GM19467 (cell line): ENCODE results near the gene OLFML2B.
"Not testable (repeated sequence)": the region's sequence is repeated elsewhere in the genome, so short reads cannot be mapped to it uniquely, and the experiment has no call there.

Source experiments
- ATAC-seq: cut with Tn5 transposase; IDR thresholded peaks from one replicate; pipeline ENCODE4 v1.9.1; 2021; ENCODE audit warnings: mild to moderate bottlenecking, moderate library complexity; ENCODE audit not compliant: unreplicated experiment

Gene OLFML2B

GRCh38 chr1:162036163-162036562 lies 12.5 kb upstream of the OLFML2B start:
- ATAC-seq, result no peak

DNA sequence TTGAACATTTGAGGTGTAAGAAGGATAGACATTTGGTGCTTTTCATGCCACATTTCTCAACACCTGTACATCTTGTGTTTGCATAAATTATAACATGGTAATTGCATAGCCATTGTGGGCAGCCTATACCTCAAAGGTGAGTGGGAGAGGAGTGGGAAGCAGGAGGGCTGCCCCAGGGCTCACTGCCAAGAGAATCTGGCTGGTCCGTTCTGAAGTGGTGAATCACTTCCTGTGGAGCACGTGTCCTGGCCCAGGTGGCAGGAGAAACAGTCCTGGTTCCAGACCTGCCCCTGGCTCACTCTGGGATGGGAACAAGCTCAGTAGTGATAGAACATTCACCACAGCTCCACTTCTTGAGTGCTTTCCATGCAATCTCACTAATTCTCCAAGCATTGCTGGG lies 11.6 kb upstream of the OLFML2B start:
- ATAC-seq, result no peak

DNA sequence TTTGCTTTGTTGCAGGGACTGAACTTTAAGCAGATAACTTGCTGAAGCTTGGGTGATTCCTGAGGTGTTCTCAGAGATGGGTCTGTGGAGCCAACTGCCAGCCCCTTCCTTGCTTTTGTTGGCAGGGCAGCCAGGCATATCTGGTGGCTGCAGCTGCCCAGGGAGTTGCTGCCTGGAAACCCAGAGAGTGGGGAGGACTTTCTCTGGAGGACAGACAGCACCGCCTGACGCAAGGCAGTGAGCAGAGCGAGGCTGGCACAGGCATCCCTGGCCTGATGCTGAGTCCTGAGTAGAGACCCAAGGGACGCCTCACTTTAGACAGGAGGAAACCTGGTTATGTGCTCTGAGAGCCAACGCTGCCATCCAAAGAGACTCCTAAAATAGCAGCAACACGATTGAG lies 9.8 kb upstream of the OLFML2B start:
- no peak for ATAC-seq

DNA sequence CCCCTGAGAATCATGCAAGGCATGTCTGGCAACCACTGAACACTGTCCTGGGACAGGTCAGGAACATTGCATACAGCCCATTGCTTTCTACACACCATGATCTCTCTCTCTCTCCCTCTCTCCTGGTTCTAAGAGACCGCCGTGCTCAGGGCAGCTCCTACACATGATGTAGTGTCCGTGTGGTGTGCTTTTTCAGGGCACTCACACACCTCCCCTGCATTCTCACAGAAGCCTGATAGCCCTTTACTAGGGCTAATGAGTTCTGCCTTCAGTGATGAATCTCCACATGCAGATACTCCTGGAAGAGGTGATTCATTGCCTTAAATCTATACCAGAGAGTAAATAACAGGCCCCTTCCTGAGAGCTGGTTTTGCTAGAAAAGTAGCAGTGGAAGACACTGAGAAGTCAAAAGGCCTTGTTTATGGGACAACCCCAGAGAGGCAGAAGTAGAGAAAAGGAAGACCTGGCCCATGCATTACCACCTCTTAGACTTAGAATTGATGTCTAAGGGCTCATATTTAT lies 7.2 kb upstream of the OLFML2B start:
- no peak for ATAC-seq

GRCh38 chr1:162029157-162029556 lies 5.5 kb upstream of the OLFML2B start:
- no peak for ATAC-seq

DNA sequence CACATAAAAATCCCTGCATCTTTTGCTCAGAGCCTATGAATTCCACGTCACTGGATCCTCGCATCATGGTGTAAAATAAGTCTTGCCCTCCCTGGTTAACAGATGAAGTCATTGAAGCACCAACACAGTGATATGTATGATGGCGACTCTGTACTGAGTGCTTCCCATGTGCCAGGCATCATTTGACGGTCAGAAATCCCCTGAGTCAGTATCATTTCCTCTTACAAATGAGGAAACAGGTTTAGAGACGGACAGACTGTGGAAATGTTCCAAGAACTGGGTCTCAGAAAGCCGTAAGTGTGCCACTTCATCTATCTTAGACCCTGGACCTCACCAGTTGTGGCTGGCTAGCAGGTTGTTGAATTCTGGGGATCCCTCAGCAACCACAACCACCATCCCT lies 5.1 kb upstream of the OLFML2B start:
- ATAC-seq, result no peak

GRCh38 chr1:162026881-162027280 lies 3.2 kb upstream of the OLFML2B start:
- no peak for ATAC-seq

GRCh38 chr1:162025541-162025940 lies 1.9 kb upstream of the OLFML2B start:
- no peak for ATAC-seq

DNA sequence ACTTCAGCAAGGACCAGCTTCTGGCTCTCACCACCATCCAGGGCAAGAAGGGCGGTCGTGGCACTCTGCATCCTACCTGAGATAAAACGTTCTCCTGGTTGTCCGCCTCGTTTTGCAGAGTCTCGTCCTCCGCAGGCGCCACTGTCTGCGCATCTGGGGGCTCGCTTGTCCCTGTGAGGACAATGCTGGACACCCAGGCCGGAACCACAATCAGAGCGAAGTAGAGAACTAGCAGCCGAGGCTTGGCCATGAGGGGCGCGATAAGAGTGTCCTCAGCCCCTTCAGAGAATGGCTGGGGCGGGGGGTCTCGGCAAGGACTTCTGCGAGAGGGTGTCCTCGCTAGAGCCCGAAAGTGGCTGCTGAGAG lies 505 bp downstream of the OLFML2B start:
- no peak for ATAC-seq

- no peak for ATAC-seq
Measured at GRCh38 chr1:162022626-162023025, 1.0 kb downstream of the OLFML2B start.

GRCh38 chr1:162021124-162021523 lies 2.5 kb downstream of the OLFML2B start:
- no peak for ATAC-seq

- no peak for ATAC-seq
Measured at GRCh38 chr1:162020150-162020549, 3.5 kb downstream of the OLFML2B start.

GRCh38 chr1:162019446-162019845 lies 4.2 kb downstream of the OLFML2B start:
- ATAC-seq, result no peak

GRCh38 chr1:162019006-162019405 lies 4.7 kb downstream of the OLFML2B start:
- no peak for ATAC-seq

DNA sequence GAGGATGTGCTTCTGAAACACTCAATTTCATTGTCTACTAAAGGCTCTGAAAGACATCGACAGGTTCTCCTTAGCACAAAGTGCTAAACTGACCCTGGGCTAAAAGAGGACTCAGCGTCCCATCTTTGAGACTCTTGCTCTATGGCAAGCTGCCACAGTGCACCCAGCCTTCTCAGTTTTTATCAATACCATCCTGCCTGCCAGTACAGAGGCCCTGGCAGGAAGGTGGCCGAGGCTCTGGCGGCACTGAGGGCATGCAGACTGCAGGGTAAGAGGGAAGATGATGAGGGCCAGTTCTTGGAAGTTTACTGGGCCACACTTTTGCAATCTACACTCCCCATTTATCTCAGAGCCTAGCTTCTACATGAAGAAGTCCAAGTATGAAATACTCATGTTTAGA lies 5.3 kb downstream of the OLFML2B start:
- no peak for ATAC-seq

GRCh38 chr1:162017791-162018190 lies 5.9 kb downstream of the OLFML2B start:
- not testable (repeated sequence) for ATAC-seq

DNA sequence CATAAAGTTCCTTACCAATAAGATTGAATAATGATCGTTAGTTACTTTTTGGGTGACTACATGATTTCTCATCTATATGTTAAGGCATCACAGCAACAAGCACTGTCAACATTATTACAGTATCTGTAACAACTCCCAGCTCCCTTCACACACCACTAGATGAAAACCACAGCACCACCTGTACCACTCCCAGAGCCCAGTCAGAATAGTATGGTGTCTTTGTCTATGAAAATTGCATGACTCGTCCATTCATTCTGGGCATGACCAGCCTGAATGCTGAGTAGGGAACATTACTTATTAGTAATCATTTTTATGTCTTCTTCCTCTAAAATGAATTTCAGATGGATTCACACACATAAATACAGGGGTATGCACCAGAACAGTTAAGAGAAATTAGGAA lies 7.0 kb downstream of the OLFML2B start:
- no peak for ATAC-seq

DNA sequence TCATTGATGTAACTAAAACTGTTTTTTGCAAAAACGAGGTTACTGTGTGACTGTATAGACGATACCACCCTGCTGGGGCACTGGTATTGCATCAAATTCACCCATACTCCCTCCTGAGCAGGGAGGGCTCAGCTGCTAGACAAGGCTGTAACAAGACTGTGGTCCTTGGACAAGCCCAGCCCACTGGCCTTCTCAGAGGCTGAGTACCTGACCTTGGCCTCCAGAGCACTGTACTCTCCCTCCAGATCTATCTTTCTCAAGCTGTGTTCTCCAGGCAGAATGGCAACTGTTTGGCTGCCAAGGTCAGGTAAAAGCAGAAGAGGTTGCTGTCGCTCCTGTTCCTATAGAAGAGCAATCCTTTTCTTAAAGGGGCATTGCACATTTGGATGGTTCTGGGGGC lies 8.5 kb downstream of the OLFML2B start:
- no peak for ATAC-seq

- ATAC-seq, result no peak
Measured at GRCh38 chr1:162014202-162014601, 9.5 kb downstream of the OLFML2B start.

- no peak for ATAC-seq
Measured at GRCh38 chr1:162013289-162013688, 10.4 kb downstream of the OLFML2B start.

DNA sequence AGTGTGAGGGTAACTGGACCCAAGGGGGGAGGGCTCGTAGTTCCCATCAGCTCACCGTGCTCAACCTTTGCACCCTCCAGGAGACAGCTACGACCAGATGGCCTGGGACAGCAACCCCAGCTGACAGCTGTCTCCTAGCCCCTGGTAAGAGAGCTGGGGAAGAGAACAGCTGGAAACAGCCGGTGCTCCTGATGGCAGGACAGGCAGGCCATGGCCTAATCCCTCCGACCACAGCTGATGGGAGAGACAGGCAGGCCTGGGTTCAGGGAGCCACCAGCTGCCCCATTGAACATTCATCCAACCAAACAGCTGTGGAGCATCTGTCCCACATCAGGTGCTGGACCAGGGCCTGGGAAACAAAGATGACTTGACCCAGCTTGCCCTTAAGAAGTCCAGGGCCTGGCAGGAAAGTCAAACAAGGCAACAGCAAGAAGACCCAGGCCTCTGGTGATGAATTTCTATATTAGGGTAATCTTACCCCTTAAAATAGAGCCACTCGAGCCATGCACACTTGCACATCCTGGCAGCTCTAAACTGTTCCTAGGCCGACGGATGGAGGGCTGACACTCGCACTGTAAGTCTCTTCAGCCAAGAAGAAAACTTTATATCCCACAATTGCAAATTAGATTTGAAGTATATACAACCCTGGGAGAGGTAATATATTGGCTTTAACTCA lies 12.2 kb downstream of the OLFML2B start:
- no peak for ATAC-seq

DNA sequence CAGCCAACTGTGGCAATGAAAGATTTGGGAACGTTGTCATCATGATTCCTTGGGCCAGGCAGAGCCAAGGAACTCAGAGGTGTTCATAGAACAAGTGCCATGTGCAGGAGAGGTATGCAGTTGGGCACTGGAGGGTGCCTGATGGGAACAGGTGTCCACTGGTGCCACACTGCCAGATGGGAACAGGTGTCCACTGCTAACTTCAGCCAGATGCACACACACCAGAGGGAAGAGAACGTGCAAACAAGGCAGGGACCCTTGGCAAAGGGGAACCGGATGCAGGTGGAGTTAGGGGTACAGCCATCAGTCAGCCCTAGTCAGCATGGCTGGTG lies 13.5 kb downstream of the OLFML2B start:
- no peak for ATAC-seq

DNA sequence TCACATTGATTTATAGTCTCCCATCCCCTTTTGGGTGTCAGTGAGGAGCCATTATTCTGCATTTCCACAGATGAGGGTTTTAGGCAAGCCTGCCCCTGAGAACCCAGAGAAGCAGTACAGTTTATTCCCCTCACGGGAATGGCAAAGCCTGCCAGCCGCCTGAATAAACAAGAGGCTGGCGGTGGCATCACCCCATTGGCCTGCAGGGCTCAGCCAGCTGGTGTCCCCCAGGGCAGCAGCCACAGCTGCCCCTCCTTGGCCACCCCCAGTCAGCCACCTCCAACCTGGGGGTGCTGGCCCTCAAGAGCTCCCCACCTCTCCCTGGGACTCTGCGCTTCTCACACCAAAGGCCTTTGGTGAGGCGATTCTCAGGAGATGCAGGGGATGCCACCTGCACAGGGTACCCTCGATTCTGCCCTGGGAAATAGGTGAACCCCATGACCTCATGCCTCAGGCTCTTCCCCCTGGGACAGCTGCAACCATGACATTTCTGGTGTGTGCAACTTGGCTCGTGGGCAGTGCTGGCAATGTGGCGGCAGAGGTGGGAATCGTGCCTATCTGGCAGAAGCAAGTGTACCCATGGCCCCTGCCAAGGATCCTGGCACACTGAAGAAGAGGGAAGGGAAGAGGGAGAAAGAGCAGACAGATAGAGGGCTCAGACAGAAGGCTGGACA lies 14.0 kb downstream of the OLFML2B start:
- no peak for ATAC-seq
